ENCODE results near the gene AK1. TPM values are rescaled to one million over a fixed set of nuclear protein-coding genes. Genes with fewer than 3 reads are reported as not detected.

Gene AK1
- total and polyA plus RNA-seq, 7 donors: 310 to 854 (median 778) TPM

GRCh38 chr9:127816728-127817127 lies 60.7 kb downstream of the AK1 start:
- Histone ChIP-seq H3K4me3 (no peak overlapping the region), H3K27me3 (ENCODE audit: insufficient read depth in 3 of 3, low read length in 2 of 3) (no peaks in the 10 kb centered on the region), H3K36me3 (ENCODE audit: insufficient read depth in 1 of 2, low read depth in 1 of 2) (peaks cover 3 to 95% of the 10 kb centered on the region in 2 donors), H3K4me1 (peaks cover 19% of the 10 kb centered on the region), H3K27ac (peak overlapping the region; percentile 78), H3K9me3 (no peaks in the 10 kb centered on the region)
- TF ChIP-seq CTCF (IDR thresholded peaks at IDR 0.05): no peak
- 88 to 90% (median 89%) methylated on average over 8 of the region's 8 CpGs for WGBS, 3 donors
- intact Hi-C loops (cut with DNase I): no loop called here
- DNase-seq (no peak), ATAC-seq (peak in 1 of 4 donors; percentile 6)

Other genes starting within 250 kb of the AK1 start
- under 1 TPM in 1 of 4 donors, not detected in 3; 0.10 TPM for gene CFAP157, start 170.7 kb downstream of the AK1 start, total RNA-seq
- gene CFAP157, start 170.7 kb downstream of the AK1 start, polyA plus RNA-seq: under 1 TPM; 0.18 to 0.34 (median 0.27) TPM
- 10 to 100 TPM in 3 of 4 donors, 1 to 10 TPM in 1; 7.9 to 37.7 (median 13.3) TPM for gene PTRH1, start 162.0 kb downstream of the AK1 start, total RNA-seq
- 10 to 100 TPM; 21.8 to 44.6 (median 36.2) TPM for gene PTRH1, start 162.0 kb downstream of the AK1 start, polyA plus RNA-seq
- gene TTC16, start 161.6 kb downstream of the AK1 start, total RNA-seq: under 1 TPM in 1 of 4 donors, not detected in 3; 0.10 TPM
- under 1 TPM in 2 of 3 donors, not detected in 1; 0.01 to 0.03 TPM for gene TTC16, start 161.6 kb downstream of the AK1 start, polyA plus RNA-seq
- 1 to 10 TPM; 2.8 to 6.7 (median 4.0) TPM for gene TOR2A, start 142.4 kb downstream of the AK1 start, total RNA-seq
- gene TOR2A, start 142.4 kb downstream of the AK1 start, polyA plus RNA-seq: 1 to 10 TPM; 4.6 to 6.9 (median 5.0) TPM
- gene SH2D3C, start 99.0 kb downstream of the AK1 start, total RNA-seq: 10 to 100 TPM in 2 of 4 donors, 1 to 10 TPM in 2; 8.3 to 12.0 (median 10.3) TPM
- gene SH2D3C, start 99.0 kb downstream of the AK1 start, polyA plus RNA-seq: 10 to 100 TPM in 1 of 3 donors, 1 to 10 TPM in 2; 5.3 to 10.0 (median 8.4) TPM
- gene CDK9, start 91.6 kb downstream of the AK1 start, total RNA-seq: 10 to 100 TPM; 26.5 to 46.1 (median 42.9) TPM
- gene CDK9, start 91.6 kb downstream of the AK1 start, polyA plus RNA-seq: 10 to 100 TPM; 29.7 to 39.3 (median 31.5) TPM
- 10 to 100 TPM; 39.7 to 61.9 (median 45.8) TPM for gene FPGS, start 74.8 kb downstream of the AK1 start, total RNA-seq
- gene FPGS, start 74.8 kb downstream of the AK1 start, polyA plus RNA-seq: 10 to 100 TPM; 21.9 to 32.3 (median 29.8) TPM
- gene ENG, start 23.0 kb downstream of the AK1 start, total RNA-seq: 10 to 100 TPM; 31.7 to 80.4 (median 54.3) TPM
- 10 to 100 TPM; 22.1 to 78.1 (median 28.6) TPM for gene ENG, start 23.0 kb downstream of the AK1 start, polyA plus RNA-seq
- gene ST6GALNAC6, start 21.9 kb upstream of the AK1 start, total RNA-seq: 10 to 100 TPM; 20.3 to 26.1 (median 24.4) TPM
- 10 to 100 TPM; 18.5 to 35.5 (median 31.0) TPM for gene ST6GALNAC6, start 21.9 kb upstream of the AK1 start, polyA plus RNA-seq
- 10 to 100 TPM in 3 of 4 donors, 1 to 10 TPM in 1; 8.9 to 52.6 (median 27.3) TPM for gene ST6GALNAC4, start 39.4 kb upstream of the AK1 start, total RNA-seq
- 10 to 100 TPM; 14.0 to 31.4 (median 14.8) TPM for gene ST6GALNAC4, start 39.4 kb upstream of the AK1 start, polyA plus RNA-seq
- under 1 TPM in 2 of 4 donors, not detected in 2; 0.40 to 0.44 TPM for gene PIP5KL1, start 53.1 kb upstream of the AK1 start, total RNA-seq
- under 1 TPM in 2 of 3 donors, not detected in 1; 0.05 to 0.12 TPM for gene PIP5KL1, start 53.1 kb upstream of the AK1 start, polyA plus RNA-seq
- 10 to 100 TPM in 3 of 4 donors, 1 to 10 TPM in 1; 9.7 to 17.4 (median 12.2) TPM for gene DPM2, start 60.2 kb upstream of the AK1 start, total RNA-seq
- 10 to 100 TPM; 16.6 to 39.6 (median 37.1) TPM for gene DPM2, start 60.2 kb upstream of the AK1 start, polyA plus RNA-seq
- gene EEIG1, start 103.3 kb upstream of the AK1 start, total RNA-seq: 10 to 100 TPM in 1 of 4 donors, 1 to 10 TPM in 3; 3.6 to 11.4 (median 8.3) TPM
- gene EEIG1, start 103.3 kb upstream of the AK1 start, polyA plus RNA-seq: 1 to 10 TPM; 3.6 to 6.1 (median 5.1) TPM
- 1 to 10 TPM; 5.9 to 8.7 (median 6.1) TPM for gene NAIF1, start 189.6 kb upstream of the AK1 start, total RNA-seq
- 1 to 10 TPM; 4.2 to 8.0 (median 7.8) TPM for gene NAIF1, start 189.6 kb upstream of the AK1 start, polyA plus RNA-seq
- gene SLC25A25, start 190.6 kb upstream of the AK1 start, total RNA-seq: 10 to 100 TPM in 2 of 4 donors, 1 to 10 TPM in 2; 3.6 to 50.3 (median 20.5) TPM
- 10 to 100 TPM in 2 of 3 donors, 1 to 10 TPM in 1; 9.3 to 12.5 (median 10.6) TPM for gene SLC25A25, start 190.6 kb upstream of the AK1 start, polyA plus RNA-seq

Measured in psoas muscle (tissue), 8 donors.